CD4-positive, alpha-beta T cell (primary cell): ENCODE measurements around the gene UBALD1. TPM values are rescaled to one million over a fixed set of nuclear protein-coding genes. Genes with fewer than 3 reads are reported as not detected.

Experiments
- ATAC-seq: fragments of 200-7000 bp; cut with Tn5 transposase; one replicate; pipeline ENCODE4 v1.10.0; 2022; ENCODE audit warnings: mild to moderate bottlenecking; ENCODE audit not compliant: poor library complexity
- CTCF ChIA-PET: fragments of 350-600 bp; sonication (Branson Sonifier 250); formaldehyde crosslinking; loops from one replicate; lab custom pipeline; 2021; ENCODE audit warnings: antibody characterized with exemption, inconsistent platforms; lab: Charles Lee
- POLR2A ChIA-PET: fragments of 350-600 bp; sonication (Branson Sonifier 250); formaldehyde crosslinking; loops from one replicate; lab custom pipeline; 2021; ENCODE audit warnings: antibody characterized with exemption, inconsistent platforms; lab: Charles Lee
- DNase-seq, 14 experiments: peaks; one replicate each; pipeline ENCODE4 v3.0.0-alpha.2; 2013 to 2020; ENCODE audit warnings: mixed read lengths in 2 of 14
- H3K27ac ChIP-seq, 2 donors: one replicate each; pipeline versions ENCODE4 v1.5.1 to v1.7.0; 2013; ENCODE audit warnings: low read length in 2 of 2, low read depth in 1 of 2, mild to moderate bottlenecking in 1 of 2
- H3K27me3 ChIP-seq, 2 experiments: 1 replicate in 1 of 2; 2 replicates in 1 of 2; pipeline versions ENCODE4 v1.6.1 to v1.7.0; 2013; ENCODE audit warnings: low read length in 2 of 2, control low read depth in 1 of 2, mild to moderate bottlenecking in 1 of 2, moderate library complexity in 1 of 2; ENCODE audit not compliant: insufficient read depth in 2 of 2, control insufficient read depth in 1 of 2
- H3K36me3 ChIP-seq: one replicate; pipeline ENCODE4 v1.6.1; 2013; ENCODE audit warnings: low read length, control low read depth; ENCODE audit not compliant: insufficient read depth
- H3K4me1 ChIP-seq: one replicate; pipeline ENCODE4 v1.6.1; 2013; ENCODE audit warnings: low read length, control low read depth; ENCODE audit not compliant: insufficient read depth
- H3K4me3 ChIP-seq: one replicate; pipeline ENCODE4 v1.5.1; 2013; ENCODE audit warnings: mild to moderate bottlenecking, low read length, moderate library complexity
- H3K9me3 ChIP-seq, 2 experiments: 1 replicate in 1 of 2; 2 replicates in 1 of 2; pipeline versions ENCODE4 v1.6.1 to v1.7.0; 2013; ENCODE audit warnings: low read length in 2 of 2, mild to moderate bottlenecking in 2 of 2, control low read depth in 1 of 2, moderate library complexity in 1 of 2; ENCODE audit not compliant: control insufficient read depth in 1 of 2, insufficient read depth in 1 of 2
- H3K27ac Mint-ChIP-seq: one replicate; pipeline ENCODE4 v1.8.0; 2020; ENCODE audit warnings: mixed read lengths
- H3K27me3 Mint-ChIP-seq: one replicate; pipeline ENCODE4 v1.8.0; 2021; ENCODE audit warnings: mixed read lengths
- H3K36me3 Mint-ChIP-seq: one replicate; pipeline ENCODE4 v1.8.0; 2021; ENCODE audit warnings: low read depth, mixed read lengths
- H3K4me1 Mint-ChIP-seq: one replicate; pipeline ENCODE4 v1.8.0; 2021; ENCODE audit warnings: low read depth, mixed read lengths
- H3K4me3 Mint-ChIP-seq: one replicate; pipeline ENCODE4 v1.8.0; 2020; ENCODE audit warnings: mild to moderate bottlenecking, mixed read lengths
- H3K9me3 Mint-ChIP-seq: one replicate; pipeline ENCODE4 v1.8.0; 2020; ENCODE audit warnings: mixed read lengths
- CTCF ChIP-seq: fragments of 200-600 bp; IDR thresholded peaks from one replicate; pipeline ENCODE4 v1.8.0; 2022; ENCODE audit warnings: antibody characterized with exemption, mild to moderate bottlenecking
- intact Hi-C, 2 experiments: fragments of 100-400 bp; cut with DNase I in 1 of 2; cut with micrococcal nuclease in 1 of 2; formaldehyde crosslinking; loops; one replicate each; pipeline versions ENCODE4 v1.15.1 to v1.9.0; 2023 to 2025; cut with DNase I, micrococcal nuclease
- total RNA-seq, 174 experiments: library from RNA in 2 of 174; stranded (reverse) in 2 of 174; gene quantifications; one replicate each; pipeline ENCODE4 v1.2.3 and lab custom pipeline; 2021 to 2026

The UBALD1 gene
- total RNA-seq, 2 experiments from 2014 or later: 17.5 to 19.3 TPM

DNA sequence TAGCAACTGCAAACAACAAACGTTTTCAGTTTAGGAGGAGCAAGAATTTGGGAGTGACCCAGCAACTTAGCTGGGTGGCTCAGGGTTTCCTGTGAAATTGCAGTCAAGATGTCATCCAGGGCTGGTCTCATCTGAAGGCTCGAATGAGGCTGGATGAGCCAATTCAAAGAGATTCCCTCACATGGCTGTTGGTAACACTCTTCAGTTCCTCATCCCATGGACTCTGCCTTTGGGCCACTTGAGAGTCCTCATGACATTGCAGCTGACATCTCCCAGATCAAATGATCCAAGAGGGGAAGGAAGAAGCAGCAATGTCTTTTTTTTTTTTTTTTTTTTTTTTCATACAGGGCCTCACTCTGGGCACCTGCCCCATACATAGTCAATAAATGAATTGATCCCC lies 26.3 kb downstream of the UBALD1 start:
- peaks cover 0 to 8% of the 10 kb centered on the region in 2 experiments for H3K27me3 ChIP-seq
- peaks cover 8% of the 10 kb centered on the region for H3K27me3 Mint-ChIP-seq

DNA sequence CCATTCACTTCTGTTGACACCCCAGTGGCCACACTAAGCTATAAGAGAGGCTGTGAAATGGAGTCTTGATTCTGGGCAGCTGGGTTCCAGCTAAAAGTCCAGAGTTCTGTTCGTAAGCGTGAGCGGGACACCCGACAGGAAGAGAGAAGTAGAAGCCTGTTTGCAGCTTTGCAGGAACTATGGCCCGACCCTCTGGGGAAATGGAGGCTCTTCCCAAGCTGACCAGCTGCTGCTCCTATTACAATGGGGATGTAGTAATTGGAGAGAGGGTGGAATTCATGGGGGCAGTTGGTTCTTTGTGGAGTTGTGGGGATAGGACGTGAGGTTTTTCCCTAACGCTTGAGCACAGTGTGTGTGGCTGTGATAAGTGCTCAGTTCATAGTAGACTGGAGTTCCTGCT lies 28.4 kb downstream of the UBALD1 start:
- no peaks in the 10 kb centered on the region for H3K9me3 Mint-ChIP-seq
- Histone ChIP-seq H3K27ac (no peak overlapping the region), H3K4me3 (no peak overlapping the region), H3K27me3 (peaks cover 0 to 8% of the 10 kb centered on the region in 2 experiments), H3K36me3 (no peaks in the 10 kb centered on the region), H3K9me3 (peaks cover 0 to 4% of the 10 kb centered on the region in 2 experiments), H3K4me1 (peaks cover 3% of the 10 kb centered on the region)
- DNase-seq (no peak), ATAC-seq (no peak)
- CTCF ChIA-PET: interaction anchor here (0.7 to 1.9 kb wide), 5 partner anchors 38 to 110 kb away, joined by 3 to 9 read pairs (median 4); partner anchors contain the start of gene MGRN1
- POLR2A ChIA-PET: interaction anchor here (1.1 to 1.3 kb wide), 2 partner anchors 81 to 110 kb away, joined by 3 to 7 read pairs; partner anchors contain the start of gene HMOX2
- H3K27ac Mint-ChIP-seq: no peak overlapping the region
- TF ChIP-seq CTCF: no peak
- H3K4me3 Mint-ChIP-seq: no peak overlapping the region
- no peaks in the 10 kb centered on the region for H3K4me1 Mint-ChIP-seq
- H3K27me3 Mint-ChIP-seq: peaks cover 8% of the 10 kb centered on the region
- H3K36me3 Mint-ChIP-seq: no peaks in the 10 kb centered on the region
- intact Hi-C loops: loop anchor here in 1 of 2 experiments (10.0 kb wide), 1 partner anchor 301 kb away; no protein-coding TSS in a partner anchor

More for the DNA sequence above, 26.3 kb downstream of the UBALD1 start:
- Mint-ChIP-seq H3K36me3 (no peaks in the 10 kb centered on the region), H3K27ac (no peak overlapping the region), H3K9me3 (no peaks in the 10 kb centered on the region), H3K4me3 (no peak overlapping the region), H3K4me1 (no peaks in the 10 kb centered on the region)
- Histone ChIP-seq H3K4me3 (no peak overlapping the region), H3K9me3 (peaks cover 0 to 4% of the 10 kb centered on the region in 2 experiments), H3K27ac (no peak overlapping the region), H3K36me3 (no peaks in the 10 kb centered on the region), H3K4me1 (peaks cover 3% of the 10 kb centered on the region)
- ATAC-seq (no peak), DNase-seq (no peak)
- intact Hi-C loops: loop anchor here in 1 of 2 experiments (10.0 kb wide), 1 partner anchor 304 kb away; no protein-coding TSS in a partner anchor
- CTCF ChIA-PET: no interaction called here
- POLR2A ChIA-PET: no interaction called here
- no peak for TF ChIP-seq CTCF

- Mint-ChIP-seq H3K4me1 (no peaks in the 10 kb centered on the region), H3K36me3 (no peaks in the 10 kb centered on the region), H3K27me3 (peaks cover 8% of the 10 kb centered on the region), H3K9me3 (no peaks in the 10 kb centered on the region), H3K27ac (no peak overlapping the region), H3K4me3 (no peak overlapping the region)
- no peak for ATAC-seq
- Histone ChIP-seq H3K27me3 (peaks cover 0 to 8% of the 10 kb centered on the region in 2 experiments), H3K36me3 (no peaks in the 10 kb centered on the region), H3K27ac (no peak overlapping the region), H3K9me3 (peaks cover 0 to 4% of the 10 kb centered on the region in 2 experiments), H3K4me3 (no peak overlapping the region), H3K4me1 (peaks cover 3% of the 10 kb centered on the region)
- intact Hi-C loops: loop anchor here (2.0 to 10.0 kb wide), 2 partner anchors 77 to 299 kb away; no protein-coding TSS in a partner anchor
- CTCF ChIA-PET: interaction anchor here (0.7 kb wide), 1 partner anchor 41 kb away, joined by 5 read pairs; the partner anchor contains the start of gene MGRN1
- DNase-seq: no peak
- POLR2A ChIA-PET: no interaction called here
- no peak for TF ChIP-seq CTCF
These were observed 30.8 kb downstream of the UBALD1 start for GRCh38 chr16:4583906-4584305.
